ENCODE data around the gene CD300LB.

DNA sequence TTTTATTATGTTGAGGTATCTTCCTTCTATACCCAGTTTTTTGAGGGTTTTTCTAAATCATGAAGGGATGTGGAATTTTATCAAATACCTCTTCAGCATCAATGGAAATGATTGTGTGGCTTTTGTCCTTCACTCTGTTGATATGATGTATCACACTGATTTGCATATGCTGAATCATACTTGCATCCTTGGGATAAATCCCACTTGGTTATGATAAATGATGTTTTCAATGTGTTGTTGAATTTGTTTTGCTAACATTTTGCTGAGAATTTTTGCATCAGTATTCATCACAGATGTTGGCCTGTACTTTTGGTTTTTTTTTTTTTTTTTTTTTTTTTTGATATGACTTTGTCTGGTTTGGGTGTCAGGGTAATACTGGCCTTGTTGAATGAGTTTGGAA, 23.1 kb downstream of the CD300LB start:
- TF ChIP-seq, protein P1, sequence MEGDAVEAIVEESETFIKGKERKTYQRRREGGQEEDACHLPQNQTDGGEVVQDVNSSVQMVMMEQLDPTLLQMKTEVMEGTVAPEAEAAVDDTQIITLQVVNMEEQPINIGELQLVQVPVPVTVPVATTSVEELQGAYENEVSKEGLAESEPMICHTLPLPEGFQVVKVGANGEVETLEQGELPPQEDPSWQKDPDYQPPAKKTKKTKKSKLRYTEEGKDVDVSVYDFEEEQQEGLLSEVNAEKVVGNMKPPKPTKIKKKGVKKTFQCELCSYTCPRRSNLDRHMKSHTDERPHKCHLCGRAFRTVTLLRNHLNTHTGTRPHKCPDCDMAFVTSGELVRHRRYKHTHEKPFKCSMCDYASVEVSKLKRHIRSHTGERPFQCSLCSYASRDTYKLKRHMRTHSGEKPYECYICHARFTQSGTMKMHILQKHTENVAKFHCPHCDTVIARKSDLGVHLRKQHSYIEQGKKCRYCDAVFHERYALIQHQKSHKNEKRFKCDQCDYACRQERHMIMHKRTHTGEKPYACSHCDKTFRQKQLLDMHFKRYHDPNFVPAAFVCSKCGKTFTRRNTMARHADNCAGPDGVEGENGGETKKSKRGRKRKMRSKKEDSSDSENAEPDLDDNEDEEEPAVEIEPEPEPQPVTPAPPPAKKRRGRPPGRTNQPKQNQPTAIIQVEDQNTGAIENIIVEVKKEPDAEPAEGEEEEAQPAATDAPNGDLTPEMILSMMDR (IDR thresholded peaks at IDR 0.05), result no peak
- no peak for TF ChIP-seq POLR2A (IDR thresholded peaks at IDR 0.05)
